ENCODE measurements around the gene HLF.

HLF gene

GRCh38 chr17:55236316-55236715, 28.4 kb upstream of the HLF start:
- no CpG with 5 or more reads among the region's 2 CpGs for WGBS, 2 donors (ENCODE audit: extremely low coverage in 2 of 2, insufficient read length in 2 of 2, insufficient replicate concordance in 1 of 2)
- Histone ChIP-seq H3K4me1 (ENCODE audit: control insufficient read depth in 2 of 2, insufficient read depth in 1 of 2, low read depth in 1 of 2, low read length in 2 of 2) (peaks cover 3 to 4% of the 10 kb centered on the region in 2 donors), H3K27ac (replicated peaks; ENCODE audit: low read length) (no peak overlapping the region), H2BK15ac (ENCODE audit: low read length) (no peak overlapping the region), H3K4ac (ENCODE audit: low read length) (no peak overlapping the region), H3K9me3 (replicated peaks in 1 of 2; ENCODE audit: control insufficient read depth in 2 of 2, insufficient read depth in 1 of 2, low read depth in 1 of 2, low read length in 2 of 2) (peaks cover 0 to 2% of the 10 kb centered on the region in 2 donors), H2BK5ac (ENCODE audit: low read length) (no peak overlapping the region), H4K8ac (ENCODE audit: low read depth, low read length) (no peak overlapping the region), H4K91ac (ENCODE audit: low read depth, low read length, poor library complexity) (no peak overlapping the region), H3K9ac (ENCODE audit: low read depth, low read length, poor library complexity) (no peak overlapping the region), H2AK5ac (ENCODE audit: low read depth, low read length) (no peak overlapping the region), H3K4me2 (ENCODE audit: insufficient read depth, low read length, poor library complexity, severe bottlenecking) (no peak overlapping the region), H2BK12ac (ENCODE audit: low read length) (no peak overlapping the region), H3K36me3 (replicated peaks in 1 of 2; ENCODE audit: control insufficient read depth in 2 of 2, insufficient read depth in 2 of 2, low read length in 2 of 2) (no peaks in the 10 kb centered on the region), H3K79me1 (ENCODE audit: low read depth, low read length) (no peaks in the 10 kb centered on the region), H3K4me3 (ENCODE audit: low read length in 2 of 2) (no peak overlapping the region), H2BK120ac (ENCODE audit: low read depth, low read length) (no peak overlapping the region), H3K23ac (ENCODE audit: low read depth, low read length, poor library complexity) (no peak overlapping the region), H3K18ac (ENCODE audit: low read length) (no peak overlapping the region), H2AFZ (ENCODE audit: low read length) (no peak overlapping the region), H3K27me3 (ENCODE audit: control insufficient read depth in 3 of 3, insufficient read depth in 3 of 3, low read depth in 1 of 3, low read length in 3 of 3) (peaks cover 0 to 8% (median 2%) of the 10 kb centered on the region in 3 experiments), H3K14ac (ENCODE audit: low read length) (no peak overlapping the region)
- DNase-seq (ENCODE audit: low spot score) = no peak

- Histone ChIP-seq H3K9ac (ENCODE audit: low read depth, low read length, poor library complexity) (no peak overlapping the region), H4K91ac (ENCODE audit: low read depth, low read length, poor library complexity) (no peak overlapping the region), H2BK5ac (ENCODE audit: low read length) (no peak overlapping the region), H3K36me3 (replicated peaks in 1 of 2; ENCODE audit: control insufficient read depth in 2 of 2, insufficient read depth in 2 of 2, low read length in 2 of 2) (no peaks in the 10 kb centered on the region), H3K27ac (replicated peaks; ENCODE audit: low read length) (no peak overlapping the region), H3K27me3 (ENCODE audit: control insufficient read depth in 3 of 3, insufficient read depth in 3 of 3, low read depth in 1 of 3, low read length in 3 of 3) (peaks cover 0 to 8% (median 2%) of the 10 kb centered on the region in 3 experiments), H2BK15ac (ENCODE audit: low read length) (no peak overlapping the region), H3K4ac (ENCODE audit: low read length) (no peak overlapping the region), H2AK5ac (ENCODE audit: low read depth, low read length) (no peak overlapping the region), H4K8ac (ENCODE audit: low read depth, low read length) (no peak overlapping the region), H2BK120ac (ENCODE audit: low read depth, low read length) (no peak overlapping the region), H3K4me1 (ENCODE audit: control insufficient read depth in 2 of 2, insufficient read depth in 1 of 2, low read depth in 1 of 2, low read length in 2 of 2) (peaks cover 3 to 4% of the 10 kb centered on the region in 2 donors), H2BK12ac (ENCODE audit: low read length) (no peak overlapping the region), H3K18ac (ENCODE audit: low read length) (no peak overlapping the region), H3K79me1 (ENCODE audit: low read depth, low read length) (no peaks in the 10 kb centered on the region), H3K4me2 (ENCODE audit: insufficient read depth, low read length, poor library complexity, severe bottlenecking) (no peak overlapping the region), H3K9me3 (replicated peaks in 1 of 2; ENCODE audit: control insufficient read depth in 2 of 2, insufficient read depth in 1 of 2, low read depth in 1 of 2, low read length in 2 of 2) (peaks cover 0 to 2% of the 10 kb centered on the region in 2 donors), H3K14ac (ENCODE audit: low read length) (no peak overlapping the region), H3K23ac (ENCODE audit: low read depth, low read length, poor library complexity) (no peak overlapping the region), H3K4me3 (ENCODE audit: low read length in 2 of 2) (no peak overlapping the region), H2AFZ (ENCODE audit: low read length) (no peak overlapping the region)
- no peak for DNase-seq (ENCODE audit: low spot score)
- WGBS, 2 donors (ENCODE audit: extremely low coverage in 2 of 2, insufficient read length in 2 of 2, insufficient replicate concordance in 1 of 2) = no CpG with 5 or more reads among the region's 6 CpGs
Observed at GRCh38 chr17:55237268-55237667, 27.5 kb upstream of the HLF start.

GRCh38 chr17:55237841-55238178, 26.9 kb upstream of the HLF start:
- peak overlapping the region; percentile 81 for H3K4me2 ChIP-seq (ENCODE audit: insufficient read depth, low read length, poor library complexity, severe bottlenecking)
- WGBS, 2 donors (ENCODE audit: extremely low coverage in 2 of 2, insufficient read length in 2 of 2, insufficient replicate concordance in 1 of 2) = no CpG with 5 or more reads among the region's 6 CpGs
- H3K9me3 ChIP-seq (replicated peaks in 1 of 2; ENCODE audit: control insufficient read depth in 2 of 2, insufficient read depth in 1 of 2, low read depth in 1 of 2, low read length in 2 of 2) = peaks cover 0 to 2% of the 10 kb centered on the region in 2 donors
- peak overlapping the region; percentile 95 for H2AFZ ChIP-seq (ENCODE audit: low read length)
- no peak overlapping the region for H3K14ac ChIP-seq (ENCODE audit: low read length)
- no peak overlapping the region for H3K23ac ChIP-seq (ENCODE audit: low read depth, low read length, poor library complexity)
- H2BK12ac ChIP-seq (ENCODE audit: low read length) = no peak overlapping the region
- H2BK5ac ChIP-seq (ENCODE audit: low read length) = no peak overlapping the region
- H3K36me3 ChIP-seq (replicated peaks in 1 of 2; ENCODE audit: control insufficient read depth in 2 of 2, insufficient read depth in 2 of 2, low read length in 2 of 2) = no peaks in the 10 kb centered on the region
- no peak overlapping the region for H2BK120ac ChIP-seq (ENCODE audit: low read depth, low read length)
- peak overlapping the region in 1 of 2 donors; percentile 59 for H3K4me3 ChIP-seq (ENCODE audit: low read length in 2 of 2)
- H3K4ac ChIP-seq (ENCODE audit: low read length) = no peak overlapping the region
- H3K4me1 ChIP-seq (ENCODE audit: control insufficient read depth in 2 of 2, insufficient read depth in 1 of 2, low read depth in 1 of 2, low read length in 2 of 2) = peaks cover 3 to 4% of the 10 kb centered on the region in 2 donors
- no peak overlapping the region for H2AK5ac ChIP-seq (ENCODE audit: low read depth, low read length)
- no peak overlapping the region for H3K9ac ChIP-seq (ENCODE audit: low read depth, low read length, poor library complexity)
- DNase-seq (ENCODE audit: low spot score) = no peak
- H2BK15ac ChIP-seq (ENCODE audit: low read length) = no peak overlapping the region
- no peak overlapping the region for H4K91ac ChIP-seq (ENCODE audit: low read depth, low read length, poor library complexity)
- peak overlapping the region; percentile 5 for H3K18ac ChIP-seq (ENCODE audit: low read length)
- H4K8ac ChIP-seq (ENCODE audit: low read depth, low read length) = no peak overlapping the region
- H3K79me1 ChIP-seq (ENCODE audit: low read depth, low read length) = no peaks in the 10 kb centered on the region
- no peak overlapping the region for H3K27ac ChIP-seq (replicated peaks; ENCODE audit: low read length)
- peaks cover 0 to 8% (median 2%) of the 10 kb centered on the region in 3 experiments for H3K27me3 ChIP-seq (ENCODE audit: control insufficient read depth in 3 of 3, insufficient read depth in 3 of 3, low read depth in 1 of 3, low read length in 3 of 3)

GRCh38 chr17:55238179-55238930, 26.4 kb upstream of the HLF start:
- peak overlapping the region; percentile 59 to 67 for H3K4me3 ChIP-seq (ENCODE audit: low read length in 2 of 2)
- H3K4me2 ChIP-seq (ENCODE audit: insufficient read depth, low read length, poor library complexity, severe bottlenecking) = peak overlapping the region; percentile 81
- H3K79me1 ChIP-seq (ENCODE audit: low read depth, low read length) = no peaks in the 10 kb centered on the region
- no CpG with 5 or more reads among the region's 68 CpGs for WGBS, 2 donors (ENCODE audit: extremely low coverage in 2 of 2, insufficient read length in 2 of 2, insufficient replicate concordance in 1 of 2)
- no peak overlapping the region for H3K4ac ChIP-seq (ENCODE audit: low read length)
- H2AK5ac ChIP-seq (ENCODE audit: low read depth, low read length) = no peak overlapping the region
- H2AFZ ChIP-seq (ENCODE audit: low read length) = peak overlapping the region; percentile 95
- no peak overlapping the region for H3K9ac ChIP-seq (ENCODE audit: low read depth, low read length, poor library complexity)
- no peak overlapping the region for H3K14ac ChIP-seq (ENCODE audit: low read length)
- H2BK120ac ChIP-seq (ENCODE audit: low read depth, low read length) = no peak overlapping the region
- H3K4me1 ChIP-seq (ENCODE audit: control insufficient read depth in 2 of 2, insufficient read depth in 1 of 2, low read depth in 1 of 2, low read length in 2 of 2) = peaks cover 3 to 4% of the 10 kb centered on the region in 2 donors
- peaks cover 0 to 2% of the 10 kb centered on the region in 2 donors for H3K9me3 ChIP-seq (replicated peaks in 1 of 2; ENCODE audit: control insufficient read depth in 2 of 2, insufficient read depth in 1 of 2, low read depth in 1 of 2, low read length in 2 of 2)
- H3K27ac ChIP-seq (replicated peaks; ENCODE audit: low read length) = no peak overlapping the region
- H2BK5ac ChIP-seq (ENCODE audit: low read length) = peak overlapping the region; percentile 29
- no peak overlapping the region for H4K91ac ChIP-seq (ENCODE audit: low read depth, low read length, poor library complexity)
- H4K8ac ChIP-seq (ENCODE audit: low read depth, low read length) = no peak overlapping the region
- no peak overlapping the region for H2BK12ac ChIP-seq (ENCODE audit: low read length)
- H3K27me3 ChIP-seq (ENCODE audit: control insufficient read depth in 3 of 3, insufficient read depth in 3 of 3, low read depth in 1 of 3, low read length in 3 of 3) = peaks cover 0 to 8% (median 2%) of the 10 kb centered on the region in 3 experiments
- H2BK15ac ChIP-seq (ENCODE audit: low read length) = no peak overlapping the region
- no peak overlapping the region for H3K23ac ChIP-seq (ENCODE audit: low read depth, low read length, poor library complexity)
- H3K18ac ChIP-seq (ENCODE audit: low read length) = peak overlapping the region; percentile 5
- H3K36me3 ChIP-seq (replicated peaks in 1 of 2; ENCODE audit: control insufficient read depth in 2 of 2, insufficient read depth in 2 of 2, low read length in 2 of 2) = no peaks in the 10 kb centered on the region
- DNase-seq (ENCODE audit: low spot score) = peak; percentile 91

Measured in neuronal stem cell (in vitro differentiated cells).